ENCODE measurements around the gene XPO6. TPM values are rescaled to one million over a fixed set of nuclear protein-coding genes. Genes with fewer than 3 reads are reported as not detected.

XPO6 gene
- total RNA-seq, 1 experiment from 2014 or later = 162 TPM

GRCh38 chr16:28063591-28064061 is 148.1 kb downstream of the XPO6 start, which contains the start of gene GSG1L:
Gene GSG1L, minus strand, starts transcription at chr16:28063714. Its CDS starts 290 bp downstream, at chr16:28063424.
- ChIA-PET POLR2A (no interaction called here), CTCF (no interaction called here), RAD21 (ENCODE audit: low non-redundant PET in 1 of 2, low total read pairs in 2 of 2, uncharacterized antibody in 2 of 2, unreplicated experiment in 2 of 2) (no interaction called here)
- Histone ChIP-seq H3K27me3 (ENCODE audit: insufficient read depth, low read length) (peaks cover 12% of the 10 kb centered on the region; the same call in 1 of the 2 replicates), H3K27ac (ENCODE audit: low read depth, low read length) (no peak within 1 kb of the TSS), H2AFZ (ENCODE audit: low read depth, low read length, poor library complexity, severe bottlenecking) (no peak within 1 kb of the TSS), H3K9me3 (ENCODE audit: control insufficient read depth in 1 of 2, insufficient read depth in 1 of 2, low read depth in 1 of 2, low read length in 2 of 2) (no peaks in the 10 kb centered on the region), H3K4me2 (ENCODE audit: low read length) (no peak within 1 kb of the TSS), H3K4me3 (replicated peaks in 1 of 2; ENCODE audit: low read depth in 1 of 2, low read length in 2 of 2) (no peak within 1 kb of the TSS), H3K4me1 (ENCODE audit: control insufficient read depth in 1 of 2, insufficient read depth in 2 of 2, low read length in 2 of 2) (no peaks in the 10 kb centered on the region), H3K9ac (ENCODE audit: low read length) (no peak within 1 kb of the TSS), H3K36me3 (ENCODE audit: control insufficient read depth in 1 of 2, insufficient read depth in 2 of 2, low read length in 2 of 2) (no peaks in the 10 kb centered on the region), H4K20me1 (ENCODE audit: insufficient read depth) (no peaks in the 10 kb centered on the region), H3K9me2 (ENCODE audit: insufficient read depth) (no peaks in the 10 kb centered on the region), H3K79me2 (ENCODE audit: insufficient read depth, low read length) (no peaks in the 10 kb centered on the region)
- TF ChIP-seq, protein P1, sequence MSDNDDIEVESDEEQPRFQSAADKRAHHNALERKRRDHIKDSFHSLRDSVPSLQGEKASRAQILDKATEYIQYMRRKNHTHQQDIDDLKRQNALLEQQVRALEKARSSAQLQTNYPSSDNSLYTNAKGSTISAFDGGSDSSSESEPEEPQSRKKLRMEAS (IDR thresholded peaks at IDR 0.05) = no peak
- TF ChIP-seq EZH2phosphoT487 (IDR thresholded peaks at IDR 0.05; ENCODE audit: borderline replicate concordance) (no peak), CBX3 (IDR thresholded peaks at IDR 0.05; ENCODE audit: low read depth) (no peak), POLR2A (IDR thresholded peaks at IDR 0.05; ENCODE audit: borderline replicate concordance, extremely low read depth, insufficient read depth, insufficient read length) (no peak), ZNF274 (IDR thresholded peaks at IDR 0.05; ENCODE audit: low read depth, low read length) (no peak), SRF (IDR thresholded peaks at IDR 0.05; ENCODE audit: low read depth) (no peak), ELF1 (IDR thresholded peaks at IDR 0.05; ENCODE audit: borderline replicate concordance, low read depth) (no peak), CEBPB (IDR thresholded peaks at IDR 0.05; ENCODE audit: low read depth) (no peak)
- no TSS peak for BruUV-seq (replicated peaks)
- intact Hi-C loops (cut with micrococcal nuclease) = no loop called here
- ATAC-seq = no peak
- no peak for DNase-seq (ENCODE audit: low read depth, low spot score)

- no peaks in the 10 kb centered on the region for H3K9me3 ChIP-seq (ENCODE audit: control insufficient read depth in 1 of 2, insufficient read depth in 1 of 2, low read depth in 1 of 2, low read length in 2 of 2)
- H4K20me1 ChIP-seq (ENCODE audit: insufficient read depth) = no peaks in the 10 kb centered on the region
- DNase-seq (ENCODE audit: low read depth, low spot score) (no peak), ATAC-seq (no peak)
- H3K9ac ChIP-seq (ENCODE audit: low read length) = no peak overlapping the region
- H3K4me2 ChIP-seq (ENCODE audit: low read length) = no peak overlapping the region
- H3K27me3 ChIP-seq (ENCODE audit: insufficient read depth, low read length) = peaks cover 12% of the 10 kb centered on the region; the same call in 1 of the 2 replicates
- H3K4me1 ChIP-seq (ENCODE audit: control insufficient read depth in 1 of 2, insufficient read depth in 2 of 2, low read length in 2 of 2) = no peaks in the 10 kb centered on the region
- intact Hi-C loops (cut with micrococcal nuclease) = no loop called here
- H3K9me2 ChIP-seq (ENCODE audit: insufficient read depth) = no peaks in the 10 kb centered on the region
- no TSS peak for BruUV-seq (replicated peaks)
- RAD21 ChIA-PET (ENCODE audit: low non-redundant PET in 1 of 2, low total read pairs in 2 of 2, uncharacterized antibody in 2 of 2, unreplicated experiment in 2 of 2) = no interaction called here
- H3K4me3 ChIP-seq (replicated peaks in 1 of 2; ENCODE audit: low read depth in 1 of 2, low read length in 2 of 2) = no peak overlapping the region
- TF ChIP-seq SRF (IDR thresholded peaks at IDR 0.05; ENCODE audit: low read depth) (no peak), CBX3 (IDR thresholded peaks at IDR 0.05; ENCODE audit: low read depth) (no peak), TCF7L2 (IDR thresholded peaks at IDR 0.05; ENCODE audit: borderline replicate concordance, extremely low read depth, insufficient read depth, insufficient read length) (no peak), SP1 (IDR thresholded peaks at IDR 0.05; ENCODE audit: low read depth) (no peak), POLR2A (IDR thresholded peaks at IDR 0.05; ENCODE audit: borderline replicate concordance, extremely low read depth, insufficient read depth, insufficient read length) (no peak), FOSL1 (IDR thresholded peaks at IDR 0.05; ENCODE audit: low read depth) (no peak), REST (IDR thresholded peaks at IDR 0.05; ENCODE audit: low read depth) (no peak), ELF1 (IDR thresholded peaks at IDR 0.05; ENCODE audit: borderline replicate concordance, low read depth) (no peak), EZH2 (IDR thresholded peaks at IDR 0.05) (no peak), ZFX (IDR thresholded peaks at IDR 0.05) (no peak), POLR2AphosphoS5 (IDR thresholded peaks at IDR 0.05; ENCODE audit: low read depth, low read length) (no peak), YY1 (IDR thresholded peaks at IDR 0.05; ENCODE audit: extremely low read depth, insufficient replicate concordance, low read depth, low read length) (no peak), ATF3 (IDR thresholded peaks at IDR 0.05) (no peak)
- no peak overlapping the region for H3K27ac ChIP-seq (ENCODE audit: low read depth, low read length)
- no peaks in the 10 kb centered on the region for H3K36me3 ChIP-seq (ENCODE audit: control insufficient read depth in 1 of 2, insufficient read depth in 2 of 2, low read length in 2 of 2)
- CTCF ChIA-PET = no interaction called here
- no peak overlapping the region for H2AFZ ChIP-seq (ENCODE audit: low read depth, low read length, poor library complexity, severe bottlenecking)
- POLR2A ChIA-PET = no interaction called here
- no peaks in the 10 kb centered on the region for H3K79me2 ChIP-seq (ENCODE audit: insufficient read depth, low read length)
Observed at GRCh38 chr16:28062847-28063521, 148.8 kb downstream of the XPO6 start.

Measured in HCT116 (cell line).